GM19438 (cell line): Measurements from ENCODE around the gene ADRA1B.

Source experiments
- ATAC-seq: cut with Tn5 transposase; IDR thresholded peaks from one replicate; pipeline ENCODE4 v1.9.1; 2021; ENCODE audit warnings: low read depth; ENCODE audit not compliant: unreplicated experiment

ADRA1B gene

GRCh38 chr5:159923008-159923407, 6.7 kb downstream of the ADRA1B start:
- no peak for ATAC-seq

- no peak for ATAC-seq
Measured at GRCh38 chr5:159928122-159928909, 12.0 kb downstream of the ADRA1B start.

GRCh38 chr5:159929176-159929575, 12.9 kb downstream of the ADRA1B start:
- no peak for ATAC-seq

- no peak for ATAC-seq
Measured at GRCh38 chr5:159933531-159934485, 17.5 kb downstream of the ADRA1B start.

- no peak for ATAC-seq
Measured at GRCh38 chr5:159935946-159936345, 19.7 kb downstream of the ADRA1B start.

GRCh38 chr5:159936686-159937329, 20.5 kb downstream of the ADRA1B start:
- no peak for ATAC-seq

- no peak for ATAC-seq
Measured at GRCh38 chr5:159937580-159937979, 21.3 kb downstream of the ADRA1B start.

GRCh38 chr5:159943326-159943725, 27.0 kb downstream of the ADRA1B start:
- ATAC-seq = no peak

- ATAC-seq = no peak
Measured at GRCh38 chr5:159944056-159944600, 27.8 kb downstream of the ADRA1B start.

GRCh38 chr5:159945359-159945758, 29.1 kb downstream of the ADRA1B start:
- no peak for ATAC-seq

GRCh38 chr5:159947708-159948358, 31.6 kb downstream of the ADRA1B start:
- no peak for ATAC-seq

- no peak for ATAC-seq
Measured at GRCh38 chr5:159951387-159951786, 35.1 kb downstream of the ADRA1B start.

- ATAC-seq = no peak
Measured at GRCh38 chr5:159951834-159952233, 35.6 kb downstream of the ADRA1B start.

GRCh38 chr5:159953609-159954008, 37.3 kb downstream of the ADRA1B start:
- no peak for ATAC-seq

- ATAC-seq = no peak
Measured at GRCh38 chr5:159955056-159955624, 38.9 kb downstream of the ADRA1B start.

- no peak for ATAC-seq
Measured at GRCh38 chr5:159956074-159956473, 39.8 kb downstream of the ADRA1B start.

- ATAC-seq = no peak
Measured at GRCh38 chr5:159961176-159962160, 45.2 kb downstream of the ADRA1B start.

GRCh38 chr5:159962214-159962613, 45.9 kb downstream of the ADRA1B start:
- ATAC-seq = no peak

- no peak for ATAC-seq
Measured at GRCh38 chr5:159963935-159964334, 47.7 kb downstream of the ADRA1B start.
